ENCODE results near the gene SLC11A2.

- TF ChIP-seq POLR2A (IDR thresholded peaks at IDR 0.05) (no peak), CTCF (IDR thresholded peaks at IDR 0.05) (no peak)
Measured at GRCh38 chr12:51059086-51059485, 32.9 kb upstream of the SLC11A2 start.
